Daoy (cell line): ENCODE measurements around the gene PLLP. TPM values are rescaled to one million over a fixed set of nuclear protein-coding genes. Genes with fewer than 3 reads are reported as not detected.

Experiments used
- DNase-seq: peaks from one replicate; pipeline ENCODE4 v3.0.0-alpha.2; 2015; ENCODE audit warnings: low read depth
- total RNA-seq: library from RNA; depleted of rRNA; stranded (reverse); fragments of >200 nt; shearing (Covaris generic); gene quantifications from 2 replicates; pipeline ENCODE4 v1.2.3, GENCODE V29; 2014

PLLP gene
- total RNA-seq, 1 experiment from 2014 or later, result 0.06 TPM

DNA sequence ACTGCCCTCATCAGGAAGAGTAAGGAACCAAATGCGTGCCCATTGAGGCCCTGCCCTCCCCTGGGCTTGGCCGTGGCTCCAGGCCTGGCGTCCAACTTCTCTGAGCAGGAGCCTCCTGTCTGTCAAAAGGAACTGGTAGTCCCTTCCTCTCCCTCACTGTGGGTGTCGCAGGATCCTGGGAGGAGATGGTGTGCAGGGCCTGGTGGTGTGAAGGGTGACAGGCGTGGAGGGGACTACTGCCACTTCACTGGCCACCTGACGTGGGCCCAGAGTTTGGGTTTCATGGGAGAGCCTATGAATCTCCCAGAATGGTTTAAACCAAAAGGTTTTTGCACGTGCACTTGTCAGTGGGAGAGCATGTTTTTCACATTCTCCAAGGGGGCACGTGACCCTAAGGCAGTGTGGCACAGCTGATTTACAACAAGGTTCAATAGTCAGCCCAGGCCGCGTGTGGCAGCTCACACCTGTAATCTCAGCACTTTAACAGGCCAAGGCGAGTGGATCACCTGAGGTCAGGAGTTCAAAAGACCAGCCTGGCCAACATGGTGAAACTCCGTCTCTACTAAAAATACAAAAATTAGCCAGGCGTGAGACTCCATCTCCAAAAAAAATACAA, 26.9 kb downstream of the PLLP start:
- DNase-seq, result no peak

DNA sequence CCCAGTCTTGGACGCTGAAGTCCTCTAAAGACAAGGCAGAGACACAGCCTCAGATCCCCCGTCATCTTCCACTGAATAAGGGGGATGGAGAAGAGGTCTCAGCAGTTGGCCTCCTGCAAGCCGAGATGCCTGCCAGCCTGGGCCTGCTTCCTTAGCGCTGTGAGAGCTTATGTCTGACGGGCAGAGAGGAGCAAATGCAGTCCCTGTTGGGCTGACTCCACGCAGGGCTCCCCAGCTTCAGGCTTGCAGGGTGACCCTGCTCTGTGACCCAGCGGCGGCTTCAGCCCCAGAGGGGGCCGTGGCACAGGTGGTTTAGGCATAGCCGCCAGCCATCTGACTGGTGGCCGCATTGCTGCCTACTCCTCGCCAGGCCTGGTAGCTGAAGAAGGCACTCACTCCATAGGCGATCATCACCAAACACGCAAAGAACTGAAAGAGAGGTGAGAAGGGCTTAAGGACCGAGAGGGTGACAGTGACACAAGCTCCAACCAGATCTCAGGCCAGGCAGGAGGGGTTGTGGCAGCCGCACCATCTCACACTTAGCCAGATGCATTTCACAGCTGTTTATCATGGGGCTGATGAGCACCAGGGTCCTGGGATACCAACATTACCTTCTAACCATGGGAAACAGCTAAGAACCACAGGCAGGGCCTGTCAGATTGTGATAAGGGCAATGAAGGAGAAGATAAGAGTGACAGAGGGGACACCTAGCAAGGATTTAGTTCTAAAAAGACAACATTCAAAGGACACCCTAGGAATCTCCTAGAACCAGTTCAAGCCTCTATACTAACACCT, 27.7 kb downstream of the PLLP start:
- DNase-seq, result no peak

DNA sequence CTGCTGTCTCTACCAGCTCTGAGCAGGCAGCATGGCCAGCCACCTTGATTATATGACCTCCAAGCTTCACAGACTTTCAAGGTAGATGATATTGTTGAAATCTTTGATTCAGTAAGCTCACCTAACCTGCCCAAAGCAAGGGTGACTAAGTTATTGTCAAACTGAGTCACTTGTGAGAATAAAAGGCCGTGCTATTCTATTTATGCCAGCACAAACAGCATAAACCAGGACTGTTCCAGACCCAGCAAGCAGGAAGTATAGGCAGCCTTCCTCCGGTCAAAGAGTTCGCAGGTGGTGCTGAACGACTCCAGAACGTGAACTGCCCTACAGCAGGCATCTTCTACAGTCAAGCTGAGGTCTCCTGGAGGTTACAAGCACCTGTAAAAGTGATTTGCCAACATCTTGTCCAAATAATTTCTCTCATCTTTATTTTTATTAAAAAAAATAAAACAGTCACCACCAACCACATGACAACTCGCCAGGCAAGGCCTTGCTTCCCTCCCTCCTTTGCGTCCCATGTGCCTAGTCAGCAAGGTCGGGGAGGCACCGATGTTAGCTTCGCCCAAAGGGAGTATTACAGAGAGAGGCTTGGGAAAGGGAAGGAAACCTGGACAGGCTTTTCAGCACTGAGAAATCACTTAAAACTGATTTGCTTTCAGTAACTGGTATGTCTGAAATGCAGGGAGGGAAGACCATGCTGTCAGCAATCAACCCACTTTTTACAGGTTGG, 28.6 kb downstream of the PLLP start:
- no peak for DNase-seq

DNA sequence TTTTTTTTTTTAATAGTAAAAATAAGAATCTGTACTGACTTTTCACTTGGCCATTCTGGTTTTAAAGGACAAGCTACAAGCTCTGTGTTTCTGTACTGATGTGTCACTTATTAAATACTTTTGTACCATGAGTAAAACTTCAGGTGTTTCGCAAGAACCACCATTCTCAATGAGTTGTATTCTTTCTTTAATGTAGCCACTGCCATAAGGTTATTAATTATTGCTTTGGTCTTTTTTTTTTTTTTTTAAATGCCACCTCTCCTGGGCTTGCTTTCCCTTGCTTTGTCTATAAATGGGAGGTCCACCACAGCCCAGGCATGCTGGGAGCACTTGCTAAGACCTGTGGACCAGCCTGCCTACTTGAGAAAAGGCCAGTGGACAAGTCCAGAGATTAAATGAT, 31.0 kb downstream of the PLLP start:
- DNase-seq, result no peak

DNA sequence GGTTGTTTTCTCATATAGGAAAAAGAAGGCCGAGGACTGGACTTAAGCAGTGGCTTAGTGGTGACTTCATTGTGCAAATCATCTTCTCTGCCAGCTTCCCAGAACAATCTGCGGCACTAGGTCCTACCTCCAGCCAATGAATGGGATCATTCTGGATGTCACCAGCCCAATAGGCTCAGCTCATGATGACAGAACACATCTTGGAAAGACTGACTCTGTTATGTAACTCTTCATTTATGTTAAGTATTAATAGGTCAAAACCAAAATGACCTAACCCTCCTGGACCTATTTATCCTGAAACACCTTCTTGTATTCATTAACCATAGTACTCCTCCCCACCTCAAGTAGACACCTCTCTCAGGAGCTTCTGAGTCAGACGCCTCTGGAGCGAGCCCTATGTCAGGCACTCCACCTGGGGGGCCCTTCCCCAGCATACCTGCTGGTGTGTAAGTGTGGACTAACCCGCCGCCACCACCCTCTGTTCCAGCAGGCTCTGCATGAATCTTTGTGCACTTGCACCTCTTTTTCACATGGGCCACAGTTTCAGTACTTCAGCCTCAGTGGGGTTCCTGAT, 32.2 kb downstream of the PLLP start:
- no peak for DNase-seq

DNA sequence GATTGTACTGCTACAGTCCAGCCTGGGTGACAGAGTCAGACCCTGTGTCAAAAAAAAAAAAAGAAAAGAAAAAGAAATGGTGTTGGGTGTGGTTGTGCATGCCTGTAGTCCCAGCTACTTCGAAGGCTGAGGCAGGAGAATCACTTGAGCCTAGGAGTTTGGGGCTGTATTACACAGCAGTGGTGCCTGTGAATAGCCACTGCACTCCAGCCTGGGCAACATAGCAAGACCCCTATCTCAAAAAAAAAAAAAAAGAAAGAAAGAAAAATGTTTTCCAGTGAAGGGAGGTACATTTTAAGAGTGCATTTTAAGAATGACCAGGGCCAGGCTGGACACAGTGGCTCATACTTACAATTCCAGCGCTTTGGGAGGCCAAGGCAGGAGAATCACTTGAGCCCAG, 33.1 kb downstream of the PLLP start:
- no peak for DNase-seq

DNA sequence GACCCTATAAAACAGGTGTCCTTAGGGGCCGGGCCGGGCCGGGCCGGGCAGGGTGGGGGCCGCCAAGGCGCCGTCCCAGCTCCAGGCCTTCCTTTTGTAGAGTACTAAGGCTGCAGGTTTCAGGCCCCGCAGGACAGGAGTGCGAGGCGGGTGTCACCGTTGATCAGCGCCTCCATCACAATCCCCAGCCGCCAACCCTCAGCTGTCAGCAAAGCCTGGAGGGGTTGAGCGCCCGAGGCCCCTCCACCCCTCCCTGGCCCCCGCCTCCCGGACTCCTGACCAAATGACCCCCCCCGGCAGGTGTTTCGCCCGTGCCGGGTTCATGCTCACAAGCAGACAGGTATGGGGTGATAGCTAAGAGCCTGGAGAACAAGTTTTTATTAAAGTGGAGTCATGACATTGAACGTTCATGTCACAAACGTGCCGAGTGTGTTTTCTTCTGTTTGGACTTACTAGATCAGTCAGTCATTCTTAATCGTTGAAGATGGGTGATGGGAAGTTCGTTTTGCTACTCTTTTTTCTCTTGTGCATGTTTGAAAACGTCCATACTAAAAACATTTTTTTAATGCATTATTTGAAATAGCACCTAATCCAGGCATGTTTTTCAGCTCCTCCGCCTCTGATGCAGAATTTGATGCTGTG, 38.9 kb downstream of the PLLP start:
- DNase-seq, result peak; percentile 18

DNA sequence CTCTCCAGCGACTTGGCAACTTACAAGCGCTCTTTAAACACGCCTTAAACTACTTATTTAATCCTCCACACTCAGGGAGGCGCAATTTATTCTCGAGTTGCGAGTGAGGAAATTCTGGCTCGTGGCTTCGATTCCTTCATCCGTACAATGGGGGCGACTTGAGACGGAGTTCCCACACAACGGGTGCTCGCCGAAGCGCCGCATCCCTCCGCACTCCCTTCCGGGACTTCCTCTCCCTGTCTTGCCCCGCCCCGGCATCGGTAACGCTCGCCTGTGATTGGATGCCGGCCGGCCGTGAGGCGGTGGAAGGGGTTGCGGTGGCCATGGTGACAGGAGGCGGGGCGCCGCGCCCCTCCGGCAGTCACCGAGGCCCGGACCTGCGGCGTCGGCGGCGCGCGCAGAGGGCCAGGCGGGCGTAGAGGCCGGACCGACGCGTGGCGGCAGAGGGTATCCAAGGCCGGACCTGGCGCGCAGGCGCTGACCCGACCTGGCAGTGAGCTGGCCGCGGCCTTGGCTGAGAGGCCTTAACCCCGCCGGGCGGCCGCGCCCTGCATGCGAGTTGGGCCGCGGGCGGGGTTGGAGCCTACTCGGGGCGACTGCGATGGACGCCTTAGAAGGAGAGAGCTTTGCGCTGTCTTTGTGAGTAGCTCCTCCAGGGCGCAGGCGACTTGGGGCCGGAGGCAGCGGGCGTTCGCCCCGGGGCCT, 39.6 kb downstream of the PLLP start, which contains the start of gene ARL2BP:
ARL2BP (plus strand) TSS at position 493 of the 705 bp plus-strand sequence; CDS start at position 602, 109 bp downstream.
- DNase-seq, result peak; percentile 98

DNA sequence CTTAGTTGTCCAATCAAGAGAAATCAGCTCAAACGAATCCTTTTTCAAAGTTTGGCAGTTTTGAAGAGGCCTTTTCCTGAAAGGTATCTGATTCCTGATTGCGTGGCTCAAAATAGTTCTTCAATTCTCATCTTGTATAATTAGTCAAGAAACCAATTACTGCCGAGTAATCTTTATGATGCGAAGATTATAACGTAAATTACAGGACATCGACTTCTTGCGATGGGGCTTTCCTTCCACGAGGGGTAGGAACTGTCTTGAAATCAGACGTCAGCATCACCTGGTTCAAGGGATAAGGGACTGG, 40.1 kb downstream of the PLLP start:
- DNase-seq, result no peak

DNA sequence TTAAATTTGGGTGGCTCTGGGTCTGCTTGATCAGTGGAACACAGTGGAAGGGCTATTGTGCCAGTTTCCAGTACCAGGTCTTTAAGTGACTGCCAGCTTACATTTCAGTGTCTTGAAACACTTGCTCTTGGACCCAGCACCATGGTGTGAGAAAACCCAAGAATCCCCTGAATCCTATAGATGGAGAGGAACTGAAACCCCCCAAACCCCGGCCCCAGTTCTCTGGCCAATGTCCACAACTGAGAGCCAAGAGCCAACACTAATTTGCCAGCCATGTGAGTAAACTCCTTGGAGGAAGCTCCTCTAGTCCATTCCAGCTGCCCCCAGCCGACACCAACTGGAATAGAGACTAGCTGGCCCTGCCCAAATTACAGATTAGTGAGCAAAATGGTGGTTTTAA, 41.8 kb downstream of the PLLP start:
- DNase-seq, result no peak

DNA sequence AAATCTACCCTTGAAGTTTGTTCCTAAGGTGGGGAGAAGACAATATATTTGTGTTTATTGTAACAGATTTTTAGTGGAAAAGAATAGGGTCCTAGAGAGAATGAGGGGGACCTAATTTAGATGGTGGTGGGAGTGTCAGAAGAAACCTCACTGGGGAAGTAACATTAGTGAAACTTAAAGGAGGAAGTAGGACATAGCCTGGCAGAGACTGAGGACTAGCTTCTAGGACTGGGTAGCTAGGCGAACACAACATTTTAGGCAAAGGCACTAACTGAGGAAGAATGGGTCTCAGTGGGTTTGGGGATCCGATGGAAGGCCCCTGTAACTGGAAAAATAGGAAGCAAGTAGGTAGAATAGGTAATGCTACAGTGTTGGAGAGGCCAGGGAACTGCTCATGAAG, 43.6 kb downstream of the PLLP start:
- DNase-seq, result no peak

DNA sequence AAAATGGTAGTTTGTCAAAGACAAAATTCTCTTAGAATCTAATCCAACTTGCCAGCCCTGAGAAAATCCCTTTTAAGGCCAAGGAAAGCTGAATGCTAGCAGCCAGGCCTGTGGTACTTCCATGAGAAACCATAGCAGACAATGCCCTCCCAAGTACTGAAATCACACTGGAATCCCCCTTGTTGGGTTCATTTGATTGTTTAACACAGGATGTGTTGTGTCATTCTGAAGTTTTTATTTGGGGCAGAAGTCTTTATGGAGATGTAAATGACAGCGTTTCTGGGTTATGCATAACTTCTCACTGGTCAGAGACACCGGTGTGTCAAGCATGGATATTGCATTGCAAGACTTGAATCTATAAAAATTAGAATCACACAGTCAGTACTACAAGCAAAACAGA, 45.4 kb downstream of the PLLP start:
- no peak for DNase-seq

DNA sequence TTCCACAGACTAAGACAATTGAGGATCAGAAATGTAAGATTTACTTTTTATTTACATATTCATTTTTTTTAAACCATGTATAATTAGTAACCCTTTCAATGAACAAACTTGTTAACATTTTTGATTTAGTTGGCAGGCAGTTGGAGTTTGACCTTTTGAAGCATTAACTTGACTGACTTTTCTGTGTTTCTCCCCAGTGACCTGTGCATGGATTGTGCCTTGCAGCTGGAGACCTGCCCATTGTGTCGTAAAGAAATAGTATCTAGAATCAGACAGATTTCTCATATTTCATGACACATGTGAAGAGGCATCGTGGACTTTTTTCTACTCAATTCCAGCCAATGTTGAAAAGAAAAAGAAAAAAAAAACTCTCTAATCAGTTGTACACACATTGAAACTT, 45.8 kb downstream of the PLLP start:
- DNase-seq, result no peak

DNA sequence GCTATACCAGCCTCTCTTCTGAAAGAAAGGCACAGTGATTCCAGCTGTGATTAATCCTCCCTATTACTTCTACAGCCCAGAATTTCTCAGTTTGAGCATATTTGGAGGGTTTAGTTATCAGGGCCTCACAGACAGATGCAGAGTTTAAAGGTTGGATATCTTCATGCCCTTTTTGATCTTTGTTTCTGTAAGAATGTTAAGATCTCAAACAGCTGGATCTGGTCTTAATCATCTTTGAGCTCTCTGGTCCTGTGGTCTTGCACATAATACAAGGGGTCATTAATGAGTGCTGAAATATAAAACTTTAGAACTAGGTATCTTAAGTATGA, 48.5 kb downstream of the PLLP start:
- no peak for DNase-seq

DNA sequence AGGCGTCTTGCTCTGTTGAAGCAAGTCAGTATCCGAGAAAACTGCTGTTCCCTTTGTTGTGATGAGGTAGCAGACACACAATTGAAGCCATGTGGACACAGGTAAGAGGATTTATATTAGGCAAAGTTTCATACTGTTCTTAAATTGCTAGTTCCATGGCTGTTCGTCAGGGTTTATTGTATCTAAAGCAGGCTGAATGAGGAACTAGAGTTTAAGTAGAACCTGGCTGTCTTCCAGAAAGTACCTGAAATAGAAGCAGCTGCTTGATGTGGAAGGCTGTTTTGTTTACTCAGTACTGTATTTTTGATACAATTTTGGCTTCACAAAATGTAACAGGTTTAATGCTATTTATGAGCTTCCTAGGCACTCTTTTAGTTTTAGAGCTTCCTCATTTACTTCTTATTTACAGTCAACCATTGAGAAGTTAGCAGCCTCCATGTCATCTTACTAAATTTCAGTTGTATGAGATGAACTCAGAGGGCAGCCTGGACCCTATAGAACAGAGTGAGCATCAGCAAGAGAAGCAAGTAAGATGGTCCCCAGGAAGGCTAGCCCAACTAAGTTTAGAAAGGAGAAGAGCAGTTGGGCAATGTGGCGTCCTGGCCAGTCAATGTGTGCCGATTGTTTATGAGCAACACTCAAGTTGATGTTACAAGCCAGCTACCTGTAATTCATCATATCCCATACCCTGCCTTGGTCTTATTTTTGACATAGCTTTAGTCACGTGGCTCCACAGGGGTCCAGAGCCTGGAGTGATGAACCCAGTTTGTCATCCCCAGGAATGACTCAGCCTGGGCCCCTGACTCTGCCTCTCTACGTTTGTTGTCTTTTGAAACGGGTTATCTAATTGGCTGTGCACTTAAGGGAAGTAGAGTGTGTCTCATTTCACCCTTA, 49.1 kb downstream of the PLLP start:
- DNase-seq, result peak; percentile 76

DNA sequence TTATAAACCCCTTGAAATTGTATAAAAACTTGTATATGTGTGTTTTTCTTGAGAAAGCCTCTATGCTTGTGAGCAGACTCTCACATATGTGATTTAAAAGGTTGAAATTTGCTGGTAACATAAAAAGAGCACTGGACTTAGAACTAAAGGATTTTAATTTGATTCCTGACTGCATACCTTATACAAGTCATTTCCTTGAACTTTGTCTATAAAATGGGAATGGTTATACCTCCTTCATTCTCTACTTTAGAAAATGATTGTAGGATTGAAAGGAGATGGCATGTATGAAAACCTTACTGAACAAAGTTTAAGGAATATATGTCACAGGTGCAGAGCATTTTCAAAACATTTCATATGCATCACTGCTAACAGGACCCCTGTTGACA, 49.8 kb downstream of the PLLP start:
- no peak for DNase-seq

DNA sequence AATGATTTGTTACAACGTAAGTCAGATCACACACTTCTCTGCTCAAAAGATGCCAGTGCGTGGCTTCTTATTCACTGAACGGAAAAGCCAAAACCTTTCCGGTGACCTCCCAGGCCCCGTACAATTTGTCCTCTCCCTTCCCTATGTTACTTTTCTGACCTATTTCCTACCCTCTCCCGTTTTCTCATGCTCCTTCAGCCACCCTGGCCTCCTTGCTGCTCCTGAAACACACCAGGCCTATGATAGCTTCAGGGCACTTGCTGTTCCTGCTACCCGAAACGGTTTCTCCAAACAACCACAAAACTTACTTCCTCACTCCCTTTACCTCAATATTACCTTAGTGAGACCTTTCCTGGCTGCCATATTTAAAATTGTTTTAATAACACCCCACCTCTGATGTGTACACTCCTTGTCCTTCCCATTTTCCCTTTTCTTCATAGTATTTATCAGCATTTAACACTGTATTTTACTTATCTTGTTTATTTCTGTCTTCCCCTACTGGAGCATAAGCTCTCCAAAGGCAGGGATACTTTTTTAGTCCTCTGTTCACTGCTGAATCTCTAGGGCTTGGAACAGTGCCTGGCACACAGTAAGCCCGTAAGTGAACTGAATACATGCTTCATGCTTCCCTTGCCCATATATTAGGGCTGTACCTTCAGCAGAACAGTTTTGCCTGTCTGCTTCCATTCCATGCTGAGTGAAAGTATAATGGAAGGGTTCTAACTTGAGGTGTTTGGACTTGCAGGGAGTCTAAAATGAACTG, 50.3 kb downstream of the PLLP start:
- no peak for DNase-seq

DNA sequence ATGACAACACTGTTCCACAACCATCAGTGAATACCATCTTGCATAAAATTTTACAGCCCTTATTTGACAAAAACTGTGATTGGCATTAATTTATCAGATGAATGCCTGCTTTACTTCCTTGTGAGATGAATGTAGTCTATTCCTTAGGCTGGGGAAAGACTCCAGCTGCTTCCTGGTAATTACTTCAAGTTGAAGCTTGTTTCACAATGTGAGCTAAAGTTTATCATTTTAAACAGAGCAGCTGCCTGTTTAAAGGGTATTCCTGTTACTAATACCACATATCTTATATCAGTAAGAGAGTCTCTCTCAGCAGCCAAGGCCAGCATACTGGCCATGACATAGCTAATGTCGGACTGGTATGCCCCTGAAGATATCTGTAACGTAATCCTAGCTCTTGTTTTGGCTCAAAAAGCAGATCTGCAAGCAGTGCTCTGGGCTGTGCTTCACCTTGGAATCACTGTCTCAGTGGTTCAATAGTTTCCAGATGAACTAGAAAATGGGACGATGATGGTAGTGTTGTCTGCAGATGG, 52.6 kb downstream of the PLLP start:
- DNase-seq, result no peak

DNA sequence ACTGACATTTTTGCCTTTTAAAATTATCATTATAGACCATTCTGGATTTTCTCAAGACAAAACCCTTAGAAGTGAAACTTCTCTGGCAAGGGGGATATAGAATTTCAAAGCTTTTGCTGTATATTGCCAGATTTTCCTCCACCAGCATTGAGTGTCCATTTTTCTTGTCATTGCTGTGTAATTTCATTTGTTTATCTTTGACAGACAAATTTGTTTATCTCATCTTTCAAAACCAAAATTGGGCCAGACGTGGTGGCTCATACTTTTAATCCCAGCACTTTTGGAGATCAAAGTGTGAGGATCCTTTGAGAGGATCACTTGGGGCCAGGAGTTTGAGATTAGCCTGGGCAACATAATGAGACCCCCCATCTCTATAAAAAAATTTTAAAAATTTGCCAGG, 55.4 kb downstream of the PLLP start:
- DNase-seq, result no peak
